Vagina (tissue), 2 donors: ENCODE measurements around the gene PIH1D2. TPM values are rescaled to one million over a fixed set of nuclear protein-coding genes. Genes with fewer than 3 reads are reported as not detected.

Experiments used
- DNase-seq, 2 donors: peaks; one replicate each; pipeline ENCODE4 v3.0.0-alpha.2; 2017; ENCODE audit errors: extremely low spot score in 2 of 2
- H3K27ac ChIP-seq: fragments of 200-600 bp; sonication (generic); one replicate; pipeline ENCODE4 v1.5.1; 2019
- H3K27me3 ChIP-seq: fragments of 200-600 bp; sonication (generic); one replicate; pipeline ENCODE4 v1.5.1; 2019
- H3K36me3 ChIP-seq, 2 donors: fragments of 200-600 bp; sonication (generic); one replicate each; pipeline ENCODE4 v1.5.1; 2017 to 2019
- H3K4me1 ChIP-seq: fragments of 200-600 bp; sonication (generic); one replicate; pipeline ENCODE4 v1.5.1; 2019
- H3K4me3 ChIP-seq, 2 donors: fragments of 200-600 bp; sonication (generic); 1 replicate in 1 of 2; 2 replicates in 1 of 2; pipeline ENCODE4 v1.5.1; 2016 to 2019
- H3K9me3 ChIP-seq: fragments of 200-600 bp; sonication (generic); one replicate; pipeline ENCODE4 v1.5.1; 2019
- POLR2A ChIP-seq, 2 donors: fragments of 450-650 bp; IDR thresholded peaks; one replicate each; pipeline ENCODE4 v1.6.1; 2017; ENCODE audit warnings: antibody characterized with exemption in 2 of 2, mild to moderate bottlenecking in 2 of 2, moderate library complexity in 2 of 2
- POLR2AphosphoS5 ChIP-seq, 2 donors: sonication (generic); formaldehyde crosslinking; IDR thresholded peaks; one replicate each; pipeline ENCODE4 v1.9.0; 2017; ENCODE audit warnings: antibody characterized with exemption in 2 of 2, mild to moderate bottlenecking in 2 of 2, low read depth in 1 of 2; ENCODE audit not compliant: insufficient read depth in 1 of 2
- intact Hi-C: fragments of 100-400 bp; cut with DNase I; formaldehyde crosslinking; loops from one replicate; pipeline ENCODE4 v1.15.1; 2023
- small RNA-seq: library from RNA; depleted of rRNA; stranded (forward); fragments of <200 nt; gene quantifications from one replicate; pipeline ENCODE3, GENCODE V24; 2016
- total RNA-seq: library from RNA; depleted of rRNA; stranded (reverse); fragments of >200 nt; gene quantifications from one replicate; pipeline ENCODE4 v1.2.3, GENCODE V29; 2016
- TF ChIP-seq, protein P1 (sequence below), 3 experiments: fragments of 450-650 bp in 2 of 3; fragments of 200-600 bp in 1 of 3; sonication (generic) in 1 of 3; IDR thresholded peaks; one replicate each; pipeline ENCODE4 v1.5.1; 2017 to 2019; ENCODE audit warnings: antibody characterized with exemption in 3 of 3, mild to moderate bottlenecking in 2 of 3, moderate library complexity in 2 of 3

The PIH1D2 gene
- total RNA-seq, 1 donor from 2014 or later: 1.5 TPM

GRCh38 chr11:112024773-112025678 lies 48.8 kb downstream of the PIH1D2 start, which contains the start of gene DLAT:
Gene DLAT (plus strand): TSS chr11:112025408. CDS start chr11:112025473, 65 bp downstream.
- intact Hi-C loops: no loop called here
- TF ChIP-seq, protein P1, sequence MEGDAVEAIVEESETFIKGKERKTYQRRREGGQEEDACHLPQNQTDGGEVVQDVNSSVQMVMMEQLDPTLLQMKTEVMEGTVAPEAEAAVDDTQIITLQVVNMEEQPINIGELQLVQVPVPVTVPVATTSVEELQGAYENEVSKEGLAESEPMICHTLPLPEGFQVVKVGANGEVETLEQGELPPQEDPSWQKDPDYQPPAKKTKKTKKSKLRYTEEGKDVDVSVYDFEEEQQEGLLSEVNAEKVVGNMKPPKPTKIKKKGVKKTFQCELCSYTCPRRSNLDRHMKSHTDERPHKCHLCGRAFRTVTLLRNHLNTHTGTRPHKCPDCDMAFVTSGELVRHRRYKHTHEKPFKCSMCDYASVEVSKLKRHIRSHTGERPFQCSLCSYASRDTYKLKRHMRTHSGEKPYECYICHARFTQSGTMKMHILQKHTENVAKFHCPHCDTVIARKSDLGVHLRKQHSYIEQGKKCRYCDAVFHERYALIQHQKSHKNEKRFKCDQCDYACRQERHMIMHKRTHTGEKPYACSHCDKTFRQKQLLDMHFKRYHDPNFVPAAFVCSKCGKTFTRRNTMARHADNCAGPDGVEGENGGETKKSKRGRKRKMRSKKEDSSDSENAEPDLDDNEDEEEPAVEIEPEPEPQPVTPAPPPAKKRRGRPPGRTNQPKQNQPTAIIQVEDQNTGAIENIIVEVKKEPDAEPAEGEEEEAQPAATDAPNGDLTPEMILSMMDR (IDR thresholded peaks at IDR 0.05): no peak
- TF ChIP-seq POLR2AphosphoS5 (IDR thresholded peaks at IDR 0.05; ENCODE audit: insufficient read depth in 1 of 2, low read depth in 1 of 2): peak; percentile 7 to 88
- peak within 1 kb of the TSS; percentile 64 to 80 for H3K4me3 ChIP-seq

GRCh38 chr11:112024178-112024772 lies 49.5 kb downstream of the PIH1D2 start:
- Histone ChIP-seq H3K27ac (peak overlapping the region; percentile 87), H3K4me3 (peak overlapping the region; percentile 64 to 80), H3K27me3 (no peaks in the 10 kb centered on the region), H3K9me3 (no peaks in the 10 kb centered on the region), H3K36me3 (peaks cover 0 to 25% of the 10 kb centered on the region in 2 donors), H3K4me1 (peaks cover 16% of the 10 kb centered on the region)
- TF ChIP-seq POLR2AphosphoS5 (IDR thresholded peaks at IDR 0.05; ENCODE audit: insufficient read depth in 1 of 2, low read depth in 1 of 2) (no peak), POLR2A (IDR thresholded peaks at IDR 0.05) (no peak)
- TF ChIP-seq, protein P1 (IDR thresholded peaks at IDR 0.05): no peak
- DNase-seq: no peak
- intact Hi-C loops: no loop called here

More at GRCh38 chr11:112024773-112025678, 48.8 kb downstream of the PIH1D2 start, which contains the start of gene DLAT:
- H3K9me3 ChIP-seq: no peaks in the 10 kb centered on the region
- peaks cover 16% of the 10 kb centered on the region for H3K4me1 ChIP-seq
- DNase-seq: no peak
- peaks cover 0 to 25% of the 10 kb centered on the region in 2 donors for H3K36me3 ChIP-seq
- peak within 1 kb of the TSS; percentile 87 for H3K27ac ChIP-seq
- H3K27me3 ChIP-seq: no peaks in the 10 kb centered on the region

DNA sequence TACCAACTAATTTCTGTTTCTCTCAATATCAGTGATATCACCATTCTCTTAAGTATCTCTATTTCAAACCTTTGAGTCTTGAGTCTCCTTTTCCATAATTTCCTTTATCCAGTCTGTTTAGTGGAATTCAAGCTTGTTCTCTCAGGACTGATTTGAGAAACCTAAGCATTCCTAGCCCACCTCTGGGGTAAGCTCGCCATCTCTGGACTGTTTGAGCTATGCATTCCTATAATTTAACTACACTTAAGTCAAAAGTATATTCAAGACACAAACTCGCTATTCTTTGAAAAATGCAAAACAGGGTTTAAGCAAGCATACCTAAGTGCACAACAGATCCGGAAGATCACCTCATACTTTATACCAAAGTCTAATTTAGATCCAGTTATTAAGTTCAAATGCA lies 50.7 kb downstream of the PIH1D2 start:
- Histone ChIP-seq H3K4me3 (no peak overlapping the region), H3K9me3 (no peaks in the 10 kb centered on the region), H3K27ac (no peak overlapping the region), H3K27me3 (no peaks in the 10 kb centered on the region), H3K4me1 (peaks cover 16% of the 10 kb centered on the region), H3K36me3 (peaks cover 0 to 23% of the 10 kb centered on the region in 2 donors)
- TF ChIP-seq, protein P1 (IDR thresholded peaks at IDR 0.05): no peak
- no peak for TF ChIP-seq POLR2A (IDR thresholded peaks at IDR 0.05)
- TF ChIP-seq POLR2AphosphoS5 (IDR thresholded peaks at IDR 0.05; ENCODE audit: insufficient read depth in 1 of 2, low read depth in 1 of 2): no peak
- intact Hi-C loops: no loop called here
- DNase-seq: no peak

- H3K36me3 ChIP-seq: peaks cover 0 to 23% of the 10 kb centered on the region in 2 donors
- H3K27ac ChIP-seq: no peak overlapping the region
- no peak for TF ChIP-seq POLR2A (IDR thresholded peaks at IDR 0.05)
- TF ChIP-seq POLR2AphosphoS5 (IDR thresholded peaks at IDR 0.05; ENCODE audit: insufficient read depth in 1 of 2, low read depth in 1 of 2): no peak
- TF ChIP-seq, protein P1 (IDR thresholded peaks at IDR 0.05): no peak
- intact Hi-C loops: no loop called here
- H3K27me3 ChIP-seq: no peaks in the 10 kb centered on the region
- H3K4me3 ChIP-seq: no peak overlapping the region
- H3K9me3 ChIP-seq: no peaks in the 10 kb centered on the region
- peaks cover 10% of the 10 kb centered on the region for H3K4me1 ChIP-seq
- DNase-seq: no peak
These were observed 54.8 kb downstream of the PIH1D2 start for GRCh38 chr11:112019066-112019465.

Small RNA genes lying within 50 kb of the gene (small RNA-seq; reads per million reads assigned to genes)
- gene AP000907.3 (not detected), gene RNU6-893P (not detected)

Other genes starting within 250 kb of the PIH1D2 start
- 31.7 TPM for gene ALG9, start 202.4 kb downstream of the PIH1D2 start, total RNA-seq
- gene FDXACB1, start 194.9 kb downstream of the PIH1D2 start, total RNA-seq: not detected
- gene CFAP68, start 194.5 kb downstream of the PIH1D2 start, total RNA-seq: 22.6 TPM
- gene CRYAB, start 162.2 kb downstream of the PIH1D2 start, total RNA-seq: 161 TPM
- not detected for gene HSPB2, start 161.3 kb downstream of the PIH1D2 start, total RNA-seq
- gene C11orf52, start 155.1 kb downstream of the PIH1D2 start, total RNA-seq: 1.5 TPM
- gene DIXDC1, start 136.7 kb downstream of the PIH1D2 start, total RNA-seq: 36.8 TPM
- gene DLAT, start 48.6 kb downstream of the PIH1D2 start, total RNA-seq: 19.4 TPM
- gene NKAPD1, start 282 bp upstream of the PIH1D2 start, total RNA-seq: 11.8 TPM
- gene TIMM8B, start 12.7 kb upstream of the PIH1D2 start, total RNA-seq: 43.0 TPM
- 121 TPM for gene SDHD, start 12.9 kb upstream of the PIH1D2 start, total RNA-seq
- gene IL18, start 90.1 kb upstream of the PIH1D2 start, total RNA-seq: 48.6 TPM
- gene TEX12, start 93.4 kb upstream of the PIH1D2 start, total RNA-seq: not detected
- gene BCO2, start 101.5 kb upstream of the PIH1D2 start, total RNA-seq: 11.0 TPM
- 26.3 TPM for gene PTS, start 152.4 kb upstream of the PIH1D2 start, total RNA-seq
- not detected for gene PLET1, start 186.8 kb upstream of the PIH1D2 start, total RNA-seq